WTC11 (cell line): ENCODE results near the gene PRKCE. TPM values are rescaled to one million over a fixed set of nuclear protein-coding genes. Genes with fewer than 3 reads are reported as not detected.
"Not testable (repeated sequence)": the region's sequence is repeated elsewhere in the genome, so short reads cannot be mapped to it uniquely, and the experiment has no call there.

ENCODE experiments used
- ATAC-seq: fragments of 200-7000 bp; cut with Tn5 transposase; 2 replicates; pipeline ENCODE4 v1.10.0; 2021; ENCODE audit warnings: mild to moderate bottlenecking, moderate library complexity
- CTCF ChIA-PET: fragments of 300-600 bp; sonication (Branson Sonifier 250); formaldehyde crosslinking; loops from one replicate; lab custom pipeline; 2021; ENCODE audit warnings: antibody characterized with exemption; lab: Charles Lee
- POLR2A ChIA-PET: fragments of 350-600 bp; sonication (Branson Sonifier 250); formaldehyde crosslinking; loops from one replicate; lab custom pipeline; 2021; ENCODE audit warnings: antibody characterized with exemption; lab: Charles Lee
- DNase-seq: peaks from one replicate; pipeline ENCODE4 v3.0.0; 2021; ENCODE audit warnings: low spot score
- H3K27ac Mint-ChIP-seq: 2 replicates; pipeline ENCODE4 v1.8.0; 2021; ENCODE audit warnings: mixed read lengths
- H3K27me3 Mint-ChIP-seq: 2 replicates; pipeline ENCODE4 v1.8.0; 2021; ENCODE audit warnings: low read depth, mild to moderate bottlenecking, moderate library complexity, mixed read lengths
- H3K36me3 Mint-ChIP-seq: 2 replicates; pipeline ENCODE4 v1.8.0; 2021; ENCODE audit warnings: mixed read lengths
- H3K4me1 Mint-ChIP-seq: 2 replicates; pipeline ENCODE4 v1.8.0; 2022; ENCODE audit warnings: mixed read lengths
- H3K4me3 Mint-ChIP-seq: 2 replicates; pipeline ENCODE4 v1.8.0; 2021; ENCODE audit warnings: mild to moderate bottlenecking, moderate library complexity, mixed read lengths
- H3K9me3 Mint-ChIP-seq: 2 replicates; pipeline ENCODE4 v1.8.0; 2021; ENCODE audit warnings: mixed read lengths
- E2F1 ChIP-seq: sonication (generic); formaldehyde crosslinking; IDR thresholded peaks from 2 replicates; pipeline ENCODE4 v1.8.0; 2022; ENCODE audit warnings: mild to moderate bottlenecking, missing genetic modification reagents
- ETV6 ChIP-seq: sonication (generic); formaldehyde crosslinking; IDR thresholded peaks from 2 replicates; pipeline ENCODE4 v1.8.1; 2022; ENCODE audit warnings: mild to moderate bottlenecking, missing genetic modification reagents
- FOXJ3 ChIP-seq: sonication (generic); formaldehyde crosslinking; IDR thresholded peaks from 2 replicates; pipeline ENCODE4 v1.9.0; 2021; ENCODE audit warnings: missing genetic modification reagents, mild to moderate bottlenecking, borderline replicate concordance
- MLX ChIP-seq: sonication (generic); formaldehyde crosslinking; IDR thresholded peaks from 2 replicates; pipeline ENCODE4 v1.8.1; 2023; ENCODE audit warnings: mild to moderate bottlenecking, missing genetic modification reagents, moderate library complexity
- MXD4 ChIP-seq: fragments of 250-450 bp; sonication (Bioruptor Pico); IDR thresholded peaks from 2 replicates; pipeline ENCODE4 v1.8.0; 2021; ENCODE audit warnings: mild to moderate bottlenecking, moderate library complexity, borderline replicate concordance
- NFE2L1 ChIP-seq: sonication (generic); formaldehyde crosslinking; IDR thresholded peaks from 2 replicates; pipeline ENCODE4 v1.8.1; 2023; ENCODE audit warnings: missing genetic modification reagents
- NR1H2 ChIP-seq: sonication (generic); formaldehyde crosslinking; IDR thresholded peaks from 2 replicates; pipeline ENCODE4 v1.9.0; 2021; ENCODE audit warnings: mild to moderate bottlenecking, moderate library complexity, missing genetic modification reagents
- SMAD3 ChIP-seq: sonication (generic); formaldehyde crosslinking; IDR thresholded peaks from 2 replicates; pipeline ENCODE4 v1.8.0; 2022; ENCODE audit warnings: missing genetic modification reagents, mild to moderate bottlenecking, borderline replicate concordance
- SOX15 ChIP-seq: fragments of 250-450 bp; sonication (Bioruptor Pico); IDR thresholded peaks from 2 replicates; pipeline ENCODE4 v1.9.0; 2021; ENCODE audit warnings: mild to moderate bottlenecking
- SP1 ChIP-seq: sonication (generic); formaldehyde crosslinking; conservative IDR thresholded peaks from 2 replicates; pipeline ENCODE4 v1.8.1; 2022; ENCODE audit warnings: missing genetic modification reagents
- TCF7 ChIP-seq: sonication (generic); formaldehyde crosslinking; IDR thresholded peaks from 2 replicates; pipeline ENCODE4 v1.8.0; 2022; ENCODE audit warnings: mild to moderate bottlenecking, low read depth, missing genetic modification reagents, moderate library complexity
- TEAD4 ChIP-seq: sonication (generic); formaldehyde crosslinking; IDR thresholded peaks from 2 replicates; pipeline ENCODE4 v1.8.0; 2022; ENCODE audit warnings: mild to moderate bottlenecking, missing genetic modification reagents
- ZNF263 ChIP-seq: sonication (generic); formaldehyde crosslinking; IDR thresholded peaks from 2 replicates; pipeline ENCODE4 v1.8.1; 2022; ENCODE audit warnings: low read depth, mild to moderate bottlenecking, moderate library complexity, missing genetic modification reagents
- ZNF425 ChIP-seq: fragments of 250-450 bp; sonication (Bioruptor Pico); conservative IDR thresholded peaks from 2 replicates; pipeline ENCODE4 v1.9.0; 2021; ENCODE audit warnings: mild to moderate bottlenecking
- total RNA-seq: library from RNA; stranded (reverse); gene quantifications from 3 replicates; pipeline ENCODE4 v1.2.3, GENCODE V29; 2021
- TF ChIP-seq, protein P1 (sequence below): sonication (generic); formaldehyde crosslinking; IDR thresholded peaks from 2 replicates; pipeline ENCODE4 v1.8.0; 2022; ENCODE audit warnings: mild to moderate bottlenecking, missing genetic modification reagents
- TF ChIP-seq, protein P2 (sequence below): sonication (generic); formaldehyde crosslinking; conservative IDR thresholded peaks from 2 replicates; pipeline ENCODE4 v1.8.1; 2022; ENCODE audit warnings: mild to moderate bottlenecking, missing genetic modification reagents
- TF ChIP-seq, protein P3 (sequence below): sonication (generic); formaldehyde crosslinking; IDR thresholded peaks from 2 replicates; pipeline ENCODE4 v1.8.0; 2023; ENCODE audit warnings: missing genetic modification reagents, mild to moderate bottlenecking, borderline replicate concordance

The PRKCE gene
- total RNA-seq, 1 experiment from 2014 or later: 5.8 TPM

DNA sequence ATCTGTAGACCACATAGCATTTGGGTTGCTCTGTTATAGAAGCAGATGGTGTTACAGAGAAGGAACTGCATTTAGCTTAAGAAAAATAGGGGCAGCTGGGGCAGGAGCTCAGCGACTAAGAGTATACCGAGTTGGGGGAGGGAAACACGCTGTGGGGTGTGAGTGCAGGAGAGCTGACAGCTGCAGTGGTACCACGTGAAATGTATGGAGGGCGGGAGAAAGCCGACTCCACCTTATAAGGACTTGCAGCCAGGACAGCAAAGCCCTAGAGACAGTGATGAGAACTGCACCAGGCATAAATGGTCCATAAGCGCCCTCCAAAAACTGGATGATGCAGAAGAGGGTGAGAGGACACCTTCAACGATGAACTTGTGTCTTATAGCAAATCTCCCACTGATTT, 237.6 kb downstream of the PRKCE start (continued):
- TF ChIP-seq, protein P1, sequence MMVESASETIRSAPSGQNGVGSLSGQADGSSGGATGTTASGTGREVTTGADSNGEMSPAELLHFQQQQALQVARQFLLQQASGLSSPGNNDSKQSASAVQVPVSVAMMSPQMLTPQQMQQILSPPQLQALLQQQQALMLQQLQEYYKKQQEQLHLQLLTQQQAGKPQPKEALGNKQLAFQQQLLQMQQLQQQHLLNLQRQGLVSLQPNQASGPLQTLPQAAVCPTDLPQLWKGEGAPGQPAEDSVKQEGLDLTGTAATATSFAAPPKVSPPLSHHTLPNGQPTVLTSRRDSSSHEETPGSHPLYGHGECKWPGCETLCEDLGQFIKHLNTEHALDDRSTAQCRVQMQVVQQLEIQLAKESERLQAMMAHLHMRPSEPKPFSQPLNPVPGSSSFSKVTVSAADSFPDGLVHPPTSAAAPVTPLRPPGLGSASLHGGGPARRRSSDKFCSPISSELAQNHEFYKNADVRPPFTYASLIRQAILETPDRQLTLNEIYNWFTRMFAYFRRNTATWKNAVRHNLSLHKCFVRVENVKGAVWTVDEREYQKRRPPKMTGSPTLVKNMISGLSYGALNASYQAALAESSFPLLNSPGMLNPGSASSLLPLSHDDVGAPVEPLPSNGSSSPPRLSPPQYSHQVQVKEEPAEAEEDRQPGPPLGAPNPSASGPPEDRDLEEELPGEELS (CRISPR knock-in tag): no peak
- TF ChIP-seq MXD4 (CRISPR knock-in tag) (no peak), FOXJ3 (CRISPR knock-in tag) (no peak), MLX (CRISPR knock-in tag) (no peak)

- DNase-seq: no peak
- ChIA-PET CTCF (interaction anchor here (1.1 to 1.3 kb wide), 2 partner anchors 17 to 239 kb away, joined by 3 to 4 read pairs; no protein-coding TSS in a partner anchor), POLR2A (no interaction called here)
- Mint-ChIP-seq H3K36me3 (no peaks in the 10 kb centered on the region), H3K4me1 (peaks cover 15% of the 10 kb centered on the region), H3K4me3 (no peak overlapping the region), H3K9me3 (no peaks in the 10 kb centered on the region), H3K27me3 (no peaks in the 10 kb centered on the region; the same call in 1 of the 2 replicates), H3K27ac (no peak overlapping the region)
- ATAC-seq: no peak
- TF ChIP-seq NR1H2 (CRISPR knock-in tag) (no peak), ETV6 (no peak), TEAD4 (CRISPR knock-in tag) (no peak), ZNF263 (CRISPR knock-in tag) (no peak), NFE2L1 (CRISPR knock-in tag) (no peak)
- TF ChIP-seq, protein P1 (CRISPR knock-in tag): no peak
These were observed 238.3 kb downstream of the PRKCE start for GRCh38 chr2:45889620-45890370.

GRCh38 chr2:45890371-45890646, 238.8 kb downstream of the PRKCE start:
- H3K4me3 Mint-ChIP-seq, POLR2A ChIA-PET, DNase-seq, CTCF ChIA-PET, H3K36me3 Mint-ChIP-seq, ATAC-seq, H3K9me3 Mint-ChIP-seq, H3K27me3 Mint-ChIP-seq, H3K27ac Mint-ChIP-seq: not testable (repeated sequence)
- peaks cover 12% of the 10 kb centered on the region for H3K4me1 Mint-ChIP-seq

- ChIA-PET CTCF (no interaction called here), POLR2A (no interaction called here)
- Mint-ChIP-seq H3K36me3 (no peaks in the 10 kb centered on the region), H3K27me3 (no peaks in the 10 kb centered on the region; the same call in 1 of the 2 replicates), H3K27ac (no peak overlapping the region), H3K4me3 (no peak overlapping the region), H3K4me1 (peaks cover 12% of the 10 kb centered on the region), H3K9me3 (no peaks in the 10 kb centered on the region)
- no peak for DNase-seq
- ATAC-seq: no peak
- TF ChIP-seq ZNF425 (CRISPR knock-in tag) (no peak), TCF7 (CRISPR knock-in tag) (no peak), E2F1 (CRISPR knock-in tag) (no peak), SOX15 (CRISPR knock-in tag) (no peak), SMAD3 (CRISPR knock-in tag) (no peak), SP1 (CRISPR knock-in tag) (no peak)
- TF ChIP-seq, protein P2, sequence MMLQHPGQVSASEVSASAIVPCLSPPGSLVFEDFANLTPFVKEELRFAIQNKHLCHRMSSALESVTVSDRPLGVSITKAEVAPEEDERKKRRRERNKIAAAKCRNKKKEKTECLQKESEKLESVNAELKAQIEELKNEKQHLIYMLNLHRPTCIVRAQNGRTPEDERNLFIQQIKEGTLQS (CRISPR knock-in tag): no peak
- TF ChIP-seq, protein P3, sequence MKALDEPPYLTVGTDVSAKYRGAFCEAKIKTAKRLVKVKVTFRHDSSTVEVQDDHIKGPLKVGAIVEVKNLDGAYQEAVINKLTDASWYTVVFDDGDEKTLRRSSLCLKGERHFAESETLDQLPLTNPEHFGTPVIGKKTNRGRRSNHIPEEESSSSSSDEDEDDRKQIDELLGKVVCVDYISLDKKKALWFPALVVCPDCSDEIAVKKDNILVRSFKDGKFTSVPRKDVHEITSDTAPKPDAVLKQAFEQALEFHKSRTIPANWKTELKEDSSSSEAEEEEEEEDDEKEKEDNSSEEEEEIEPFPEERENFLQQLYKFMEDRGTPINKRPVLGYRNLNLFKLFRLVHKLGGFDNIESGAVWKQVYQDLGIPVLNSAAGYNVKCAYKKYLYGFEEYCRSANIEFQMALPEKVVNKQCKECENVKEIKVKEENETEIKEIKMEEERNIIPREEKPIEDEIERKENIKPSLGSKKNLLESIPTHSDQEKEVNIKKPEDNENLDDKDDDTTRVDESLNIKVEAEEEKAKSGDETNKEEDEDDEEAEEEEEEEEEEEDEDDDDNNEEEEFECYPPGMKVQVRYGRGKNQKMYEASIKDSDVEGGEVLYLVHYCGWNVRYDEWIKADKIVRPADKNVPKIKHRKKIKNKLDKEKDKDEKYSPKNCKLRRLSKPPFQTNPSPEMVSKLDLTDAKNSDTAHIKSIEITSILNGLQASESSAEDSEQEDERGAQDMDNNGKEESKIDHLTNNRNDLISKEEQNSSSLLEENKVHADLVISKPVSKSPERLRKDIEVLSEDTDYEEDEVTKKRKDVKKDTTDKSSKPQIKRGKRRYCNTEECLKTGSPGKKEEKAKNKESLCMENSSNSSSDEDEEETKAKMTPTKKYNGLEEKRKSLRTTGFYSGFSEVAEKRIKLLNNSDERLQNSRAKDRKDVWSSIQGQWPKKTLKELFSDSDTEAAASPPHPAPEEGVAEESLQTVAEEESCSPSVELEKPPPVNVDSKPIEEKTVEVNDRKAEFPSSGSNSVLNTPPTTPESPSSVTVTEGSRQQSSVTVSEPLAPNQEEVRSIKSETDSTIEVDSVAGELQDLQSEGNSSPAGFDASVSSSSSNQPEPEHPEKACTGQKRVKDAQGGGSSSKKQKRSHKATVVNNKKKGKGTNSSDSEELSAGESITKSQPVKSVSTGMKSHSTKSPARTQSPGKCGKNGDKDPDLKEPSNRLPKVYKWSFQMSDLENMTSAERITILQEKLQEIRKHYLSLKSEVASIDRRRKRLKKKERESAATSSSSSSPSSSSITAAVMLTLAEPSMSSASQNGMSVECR (CRISPR knock-in tag): no peak
These were observed 239.3 kb downstream of the PRKCE start for GRCh38 chr2:45890819-45891218.
